Measurements from ENCODE around the gene SORL1. TPM values are rescaled to one million over a fixed set of nuclear protein-coding genes. Genes with fewer than 3 reads are reported as not detected.

SORL1 gene
- total and polyA plus RNA-seq, 2 of the 13 experiments (the other 11 are each of a cell fraction or from before 2014, with no cell fraction given) = 21.3 to 148 TPM

GRCh38 chr11:121645596-121645995 lies 193.5 kb downstream of the SORL1 start (continued):
- TF ChIP-seq, protein P1, sequence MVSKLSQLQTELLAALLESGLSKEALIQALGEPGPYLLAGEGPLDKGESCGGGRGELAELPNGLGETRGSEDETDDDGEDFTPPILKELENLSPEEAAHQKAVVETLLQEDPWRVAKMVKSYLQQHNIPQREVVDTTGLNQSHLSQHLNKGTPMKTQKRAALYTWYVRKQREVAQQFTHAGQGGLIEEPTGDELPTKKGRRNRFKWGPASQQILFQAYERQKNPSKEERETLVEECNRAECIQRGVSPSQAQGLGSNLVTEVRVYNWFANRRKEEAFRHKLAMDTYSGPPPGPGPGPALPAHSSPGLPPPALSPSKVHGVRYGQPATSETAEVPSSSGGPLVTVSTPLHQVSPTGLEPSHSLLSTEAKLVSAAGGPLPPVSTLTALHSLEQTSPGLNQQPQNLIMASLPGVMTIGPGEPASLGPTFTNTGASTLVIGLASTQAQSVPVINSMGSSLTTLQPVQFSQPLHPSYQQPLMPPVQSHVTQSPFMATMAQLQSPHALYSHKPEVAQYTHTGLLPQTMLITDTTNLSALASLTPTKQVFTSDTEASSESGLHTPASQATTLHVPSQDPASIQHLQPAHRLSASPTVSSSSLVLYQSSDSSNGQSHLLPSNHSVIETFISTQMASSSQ (IDR thresholded peaks at IDR 0.05; ENCODE audit: low read depth) = no peak
- TF ChIP-seq, protein P1 (CRISPR knock-in tag; IDR thresholded peaks at IDR 0.05; ENCODE audit: borderline replicate concordance) = no peak
- no peak for TF ChIP-seq MED8 (CRISPR knock-in tag; IDR thresholded peaks at IDR 0.05; ENCODE audit: insufficient replicate concordance)
- TF ChIP-seq, protein P2, sequence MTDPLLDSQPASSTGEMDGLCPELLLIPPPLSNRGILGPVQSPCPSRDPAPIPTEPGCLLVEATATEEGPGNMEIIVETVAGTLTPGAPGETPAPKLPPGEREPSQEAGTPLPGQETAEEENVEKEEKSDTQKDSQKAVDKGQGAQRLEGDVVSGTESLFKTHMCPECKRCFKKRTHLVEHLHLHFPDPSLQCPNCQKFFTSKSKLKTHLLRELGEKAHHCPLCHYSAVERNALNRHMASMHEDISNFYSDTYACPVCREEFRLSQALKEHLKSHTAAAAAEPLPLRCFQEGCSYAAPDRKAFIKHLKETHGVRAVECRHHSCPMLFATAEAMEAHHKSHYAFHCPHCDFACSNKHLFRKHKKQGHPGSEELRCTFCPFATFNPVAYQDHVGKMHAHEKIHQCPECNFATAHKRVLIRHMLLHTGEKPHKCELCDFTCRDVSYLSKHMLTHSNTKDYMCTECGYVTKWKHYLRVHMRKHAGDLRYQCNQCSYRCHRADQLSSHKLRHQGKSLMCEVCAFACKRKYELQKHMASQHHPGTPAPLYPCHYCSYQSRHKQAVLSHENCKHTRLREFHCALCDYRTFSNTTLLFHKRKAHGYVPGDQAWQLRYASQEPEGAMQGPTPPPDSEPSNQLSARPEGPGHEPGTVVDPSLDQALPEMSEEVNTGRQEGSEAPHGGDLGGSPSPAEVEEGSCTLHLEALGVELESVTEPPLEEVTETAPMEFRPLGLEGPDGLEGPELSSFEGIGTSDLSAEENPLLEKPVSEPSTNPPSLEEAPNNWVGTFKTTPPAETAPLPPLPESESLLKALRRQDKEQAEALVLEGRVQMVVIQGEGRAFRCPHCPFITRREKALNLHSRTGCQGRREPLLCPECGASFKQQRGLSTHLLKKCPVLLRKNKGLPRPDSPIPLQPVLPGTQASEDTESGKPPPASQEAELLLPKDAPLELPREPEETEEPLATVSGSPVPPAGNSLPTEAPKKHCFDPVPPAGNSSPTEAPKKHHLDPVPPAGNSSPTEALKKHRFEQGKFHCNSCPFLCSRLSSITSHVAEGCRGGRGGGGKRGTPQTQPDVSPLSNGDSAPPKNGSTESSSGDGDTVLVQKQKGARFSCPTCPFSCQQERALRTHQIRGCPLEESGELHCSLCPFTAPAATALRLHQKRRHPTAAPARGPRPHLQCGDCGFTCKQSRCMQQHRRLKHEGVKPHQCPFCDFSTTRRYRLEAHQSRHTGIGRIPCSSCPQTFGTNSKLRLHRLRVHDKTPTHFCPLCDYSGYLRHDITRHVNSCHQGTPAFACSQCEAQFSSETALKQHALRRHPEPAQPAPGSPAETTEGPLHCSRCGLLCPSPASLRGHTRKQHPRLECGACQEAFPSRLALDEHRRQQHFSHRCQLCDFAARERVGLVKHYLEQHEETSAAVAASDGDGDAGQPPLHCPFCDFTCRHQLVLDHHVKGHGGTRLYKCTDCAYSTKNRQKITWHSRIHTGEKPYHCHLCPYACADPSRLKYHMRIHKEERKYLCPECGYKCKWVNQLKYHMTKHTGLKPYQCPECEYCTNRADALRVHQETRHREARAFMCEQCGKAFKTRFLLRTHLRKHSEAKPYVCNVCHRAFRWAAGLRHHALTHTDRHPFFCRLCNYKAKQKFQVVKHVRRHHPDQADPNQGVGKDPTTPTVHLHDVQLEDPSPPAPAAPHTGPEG (CRISPR knock-in tag; IDR thresholded peaks at IDR 0.05) = no peak
- no peak for TF ChIP-seq ZNF768 (CRISPR knock-in tag; IDR thresholded peaks at IDR 0.05)
- no peak for TF ChIP-seq CREB1 (IDR thresholded peaks at IDR 0.05)
- TF ChIP-seq CREB1 (CRISPR knock-in tag; IDR thresholded peaks at IDR 0.05) = no peak
- no peak for TF ChIP-seq SAP130 (CRISPR knock-in tag; IDR thresholded peaks at IDR 0.05; ENCODE audit: low read depth)

All from HepG2 (cell line).